ENCODE measurements around the gene RTN1. TPM values are rescaled to one million over a fixed set of nuclear protein-coding genes. Genes with fewer than 3 reads are reported as not detected.

The RTN1 gene
- total and polyA plus RNA-seq, 9 of the 15 experiments (the other 6 are each of a cell fraction or from before 2014, with no cell fraction given) = 0.03 to 0.09 TPM; not detected in 7

GRCh38 chr14:59705866-59706265 is 164.7 kb downstream of the RTN1 start:
- Histone ChIP-seq H3K9me1 (ENCODE audit: control insufficient read depth, insufficient read depth, low read length) (no peaks in the 10 kb centered on the region), H4K20me1 (replicated peaks; ENCODE audit: control insufficient read depth, insufficient read depth, low read length) (no peaks in the 10 kb centered on the region), H3K9ac (ENCODE audit: insufficient read depth in 1 of 2, low read depth in 2 of 2, low read length in 2 of 2) (no peak overlapping the region), H3K4me2 (ENCODE audit: insufficient read depth, low read length) (no peak overlapping the region), H3K9me3 (replicated peaks; ENCODE audit: control insufficient read depth, insufficient read depth, low read depth, low read length) (no peaks in the 10 kb centered on the region), H3K27ac (ENCODE audit: extremely low read depth, low read depth, low read length) (no peak overlapping the region), H3K79me2 (ENCODE audit: control insufficient read depth, insufficient read depth, low read length) (no peaks in the 10 kb centered on the region), H2AFZ (ENCODE audit: low read depth, low read length) (no peak overlapping the region), H3K4me1 (replicated peaks in 1 of 2; ENCODE audit: control insufficient read depth in 2 of 2, insufficient read depth in 2 of 2, low read length in 2 of 2) (no peaks in the 10 kb centered on the region), H3K4me3 (no peak overlapping the region), H3K27me3 (ENCODE audit: control insufficient read depth in 2 of 2, insufficient read depth in 2 of 2, low read length in 2 of 2) (no peaks in the 10 kb centered on the region), H3K36me3 (ENCODE audit: control insufficient read depth, insufficient read depth, low read length) (no peaks in the 10 kb centered on the region)
- DNase-seq (ENCODE audit: extremely low read depth in 1 of 4, low spot score in 3 of 4) (no peak), FAIRE-seq (no peak), ATAC-seq (no peak)
- BruUV-seq (replicated peaks) = no TSS peak
- CTCF ChIA-PET (ENCODE audit: low intra/inter-chr PET ratio) = no interaction called here
- in situ Hi-C loops (cut with MboI) (no loop called here), intact Hi-C loops (cut with micrococcal nuclease) (no loop called here)
- POLR2A ChIA-PET = no interaction called here
- TF ChIP-seq NR2F6 (CRISPR knock-in tag; IDR thresholded peaks at IDR 0.05) = no peak
- no peak for TF ChIP-seq CBX3 (IDR thresholded peaks at IDR 0.05; ENCODE audit: borderline replicate concordance in 1 of 2, low read length in 2 of 2)
- TF ChIP-seq HLTF (IDR thresholded peaks at IDR 0.05) = no peak
- no peak for TF ChIP-seq ZNF384 (IDR thresholded peaks at IDR 0.05; ENCODE audit: low read depth, low read length)
- TF ChIP-seq CTCFL (IDR thresholded peaks at IDR 0.05; ENCODE audit: borderline replicate concordance, insufficient read depth, low read depth, low read length, poor library complexity, severe bottlenecking) = no peak
- TF ChIP-seq ZNF224 (CRISPR knock-in tag; IDR thresholded peaks at IDR 0.05) = no peak
- TF ChIP-seq NR2C1 (IDR thresholded peaks at IDR 0.05) = no peak
- TF ChIP-seq NR2C1 (tag; IDR thresholded peaks at IDR 0.05) = no peak
- no peak for TF ChIP-seq PATZ1 (CRISPR knock-in tag; IDR thresholded peaks at IDR 0.05; ENCODE audit: borderline replicate concordance)
- TF ChIP-seq TOE1 (IDR thresholded peaks at IDR 0.05; ENCODE audit: borderline replicate concordance) = no peak
- TF ChIP-seq TOE1 (CRISPR knock-in tag; IDR thresholded peaks at IDR 0.05; ENCODE audit: borderline replicate concordance, low read depth) = no peak
- 0% methylated on average over 3 of the region's 4 CpGs for WGBS (ENCODE audit: insufficient coverage, low coverage, missing lambda C conversion rate)

Measured in K562 (cell line).